Measurements from ENCODE around the gene ZDHHC9. TPM values are rescaled to one million over a fixed set of nuclear protein-coding genes. Genes with fewer than 3 reads are reported as not detected.

Gene ZDHHC9
- total and polyA plus RNA-seq, 11 donors, result 3.5 to 39.0 (median 13.2) TPM

DNA sequence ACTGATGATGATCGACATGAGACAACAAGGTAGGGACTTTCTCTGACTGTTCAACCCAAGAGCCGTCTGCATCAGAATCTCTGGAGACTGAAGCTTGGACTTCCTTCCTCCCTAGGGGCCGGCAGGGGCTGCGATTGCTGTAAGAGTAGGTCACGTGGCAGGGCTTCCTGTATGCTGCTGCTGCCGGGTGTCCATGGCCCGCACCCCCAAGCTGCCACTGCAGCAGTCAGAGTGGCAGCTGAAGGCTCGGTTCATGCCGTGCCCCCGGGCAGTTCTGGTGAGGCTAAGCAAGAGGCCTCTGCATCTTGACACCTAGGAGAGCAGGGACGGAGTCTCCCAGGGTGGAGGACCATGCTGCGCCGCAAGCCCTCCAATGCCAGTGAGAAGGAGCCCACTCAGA lies 63.9 kb downstream of the ZDHHC9 start, which contains the start of gene SASH3:
TSS of gene SASH3 (plus strand) at position 203 of the 400 bp plus-strand sequence. CDS start at position 352, 149 bp downstream.
- WGBS, 4 donors, result 68 to 73% (median 72%) methylated on average over 6 to 13 of the region's 13 CpGs
- Histone ChIP-seq H3K4me3 (peak within 1 kb of the TSS in 8 of 12 donors; percentile 5 to 64 (median 34)), H3K27ac (peak within 1 kb of the TSS in 2 of 12 donors; percentile 26 to 87), H3K4me1 (peaks cover 0 to 33% (median 0%) of the 10 kb centered on the region in 12 donors), H3K36me3 (no peaks in the 10 kb centered on the region), H3K9me3 (no peaks in the 10 kb centered on the region), H3K27me3 (no peaks in the 10 kb centered on the region)
- no peak for TF ChIP-seq POLR2A (IDR thresholded peaks at IDR 0.05)
- TF ChIP-seq, protein P1, sequence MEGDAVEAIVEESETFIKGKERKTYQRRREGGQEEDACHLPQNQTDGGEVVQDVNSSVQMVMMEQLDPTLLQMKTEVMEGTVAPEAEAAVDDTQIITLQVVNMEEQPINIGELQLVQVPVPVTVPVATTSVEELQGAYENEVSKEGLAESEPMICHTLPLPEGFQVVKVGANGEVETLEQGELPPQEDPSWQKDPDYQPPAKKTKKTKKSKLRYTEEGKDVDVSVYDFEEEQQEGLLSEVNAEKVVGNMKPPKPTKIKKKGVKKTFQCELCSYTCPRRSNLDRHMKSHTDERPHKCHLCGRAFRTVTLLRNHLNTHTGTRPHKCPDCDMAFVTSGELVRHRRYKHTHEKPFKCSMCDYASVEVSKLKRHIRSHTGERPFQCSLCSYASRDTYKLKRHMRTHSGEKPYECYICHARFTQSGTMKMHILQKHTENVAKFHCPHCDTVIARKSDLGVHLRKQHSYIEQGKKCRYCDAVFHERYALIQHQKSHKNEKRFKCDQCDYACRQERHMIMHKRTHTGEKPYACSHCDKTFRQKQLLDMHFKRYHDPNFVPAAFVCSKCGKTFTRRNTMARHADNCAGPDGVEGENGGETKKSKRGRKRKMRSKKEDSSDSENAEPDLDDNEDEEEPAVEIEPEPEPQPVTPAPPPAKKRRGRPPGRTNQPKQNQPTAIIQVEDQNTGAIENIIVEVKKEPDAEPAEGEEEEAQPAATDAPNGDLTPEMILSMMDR (IDR thresholded peaks at IDR 0.05), result no peak
- ATAC-seq (peak in 3 of 4 donors; percentile 32 to 67 (median 49)), DNase-seq (peak; percentile 42 to 77 (median 53))
- intact Hi-C loops (cut with DNase I), result no loop called here

DNA sequence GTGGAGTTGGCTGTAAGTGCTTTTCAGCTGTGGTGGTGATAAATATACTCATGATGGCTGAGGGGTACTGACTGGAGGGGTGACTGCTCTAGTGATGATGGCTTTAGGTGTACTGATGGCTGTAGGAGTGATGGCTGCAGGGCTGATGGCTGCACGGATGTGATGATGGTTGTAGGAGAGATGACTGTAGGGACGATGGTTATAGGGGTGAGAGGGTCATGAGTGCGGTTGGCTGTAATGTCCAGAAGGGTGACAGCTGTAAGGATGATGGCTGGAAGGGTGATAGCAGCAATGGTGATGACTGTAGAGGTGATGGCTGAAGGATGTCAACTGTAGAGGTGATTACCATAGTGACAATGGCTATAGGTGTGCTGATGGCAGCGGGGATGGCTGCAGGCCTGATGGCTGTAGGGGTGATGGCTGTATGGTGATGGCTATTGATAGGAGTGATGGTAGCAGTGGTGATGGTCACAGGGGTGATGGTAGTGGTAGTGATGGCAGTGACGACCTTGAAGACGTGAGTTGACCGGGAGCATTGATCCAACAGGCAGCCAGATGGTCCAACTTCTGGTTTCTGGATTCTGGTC lies 64.5 kb downstream of the ZDHHC9 start:
- H3K27me3 ChIP-seq, result no peaks in the 10 kb centered on the region
- peak overlapping the region in 1 of 12 donors; percentile 64 for H3K4me3 ChIP-seq
- H3K9me3 ChIP-seq, result no peaks in the 10 kb centered on the region
- H3K4me1 ChIP-seq, result peaks cover 0 to 33% (median 0%) of the 10 kb centered on the region in 12 donors
- DNase-seq, result no peak
- H3K36me3 ChIP-seq, result no peaks in the 10 kb centered on the region
- 82 to 92% (median 87%) methylated on average over 7 of the region's 7 CpGs for WGBS, 4 donors
- peak overlapping the region in 1 of 12 donors; percentile 87 for H3K27ac ChIP-seq
- ATAC-seq, result no peak
- TF ChIP-seq, protein P1 (IDR thresholded peaks at IDR 0.05), result no peak
- no peak for TF ChIP-seq POLR2A (IDR thresholded peaks at IDR 0.05)
- intact Hi-C loops (cut with DNase I), result no loop called here

DNA sequence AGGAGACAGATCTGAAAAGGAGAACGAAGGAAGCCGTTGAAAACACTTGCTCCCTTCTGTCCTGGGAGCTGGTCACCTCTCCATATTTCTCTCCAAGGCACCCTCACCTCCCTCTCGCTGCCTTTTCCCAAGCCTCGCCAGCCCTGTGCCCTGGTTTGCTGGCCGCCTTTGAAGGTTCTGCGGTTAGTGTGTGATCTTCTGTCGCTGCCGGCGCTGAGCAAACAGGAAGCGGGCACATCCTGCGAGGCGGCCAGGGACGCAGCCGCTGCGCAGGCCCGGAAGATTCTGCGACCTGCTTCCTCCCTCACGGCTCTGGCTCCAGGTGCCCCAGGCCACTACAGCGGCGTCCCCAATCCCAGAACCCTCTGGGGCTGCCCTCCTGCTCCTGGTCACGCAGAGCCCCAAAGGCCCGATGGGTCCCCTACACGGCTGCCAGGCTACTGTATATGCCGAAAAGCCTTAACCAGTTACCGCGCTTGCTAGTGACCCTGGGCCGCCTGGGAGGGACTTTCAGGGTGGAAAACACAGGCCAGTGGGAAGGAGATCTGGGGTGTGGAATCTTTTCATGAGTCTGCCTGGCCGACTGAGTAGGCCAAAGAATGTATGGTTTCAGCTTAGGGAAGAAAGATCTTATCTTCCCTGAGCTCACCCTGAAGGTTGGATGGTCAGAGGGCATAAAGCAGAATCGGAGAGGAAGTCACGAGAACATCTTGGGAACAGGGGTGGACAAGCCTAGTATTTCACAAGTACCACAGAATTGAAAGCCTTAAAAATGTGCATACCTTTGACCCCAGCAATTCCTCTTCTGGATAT lies 66.3 kb downstream of the ZDHHC9 start:
- intact Hi-C loops (cut with DNase I), result no loop called here
- no peaks in the 10 kb centered on the region for H3K36me3 ChIP-seq
- H3K4me1 ChIP-seq, result peaks cover 0 to 50% (median 0%) of the 10 kb centered on the region in 12 donors
- WGBS, 4 donors, result 50 to 58% (median 54%) methylated on average over 20 to 30 of the region's 30 CpGs
- H3K27ac ChIP-seq, result peak overlapping the region in 9 of 12 donors; percentile 18 to 87 (median 51)
- peak in 3 of 4 donors; percentile 33 to 72 (median 60) for ATAC-seq
- peak; percentile 44 to 77 (median 54) for DNase-seq
- H3K9me3 ChIP-seq, result no peaks in the 10 kb centered on the region
- H3K4me3 ChIP-seq, result peak overlapping the region in 5 of 12 donors; percentile 2 to 30 (median 7)
- TF ChIP-seq POLR2A (IDR thresholded peaks at IDR 0.05), result no peak
- TF ChIP-seq, protein P1 (IDR thresholded peaks at IDR 0.05), result no peak
- no peaks in the 10 kb centered on the region for H3K27me3 ChIP-seq

Data from heart left ventricle (tissue), 16 donors.